Measurements from ENCODE around the gene AFP.

AFP gene

GRCh38 chr4:73468170-73468569, 32.1 kb downstream of the AFP start:
- no peak for DNase-seq

- DNase-seq = no peak
These were observed 34.7 kb downstream of the AFP start for GRCh38 chr4:73470728-73471127.

- DNase-seq = no peak
These were observed 41.2 kb downstream of the AFP start for GRCh38 chr4:73477176-73477575.

- no peak for DNase-seq
These were observed 43.3 kb downstream of the AFP start for GRCh38 chr4:73479323-73479722.

- no peak for DNase-seq
These were observed 45.3 kb downstream of the AFP start, which contains the start of gene AFM for GRCh38 chr4:73481358-73481757. Gene AFM (plus strand): TSS chr4:73481745. CDS start chr4:73481776, 31 bp downstream.

- no peak for DNase-seq
These were observed 49.1 kb downstream of the AFP start for GRCh38 chr4:73485085-73485484.

GRCh38 chr4:73485596-73485995, 49.6 kb downstream of the AFP start:
- no peak for DNase-seq

GRCh38 chr4:73486497-73486896, 50.5 kb downstream of the AFP start:
- no peak for DNase-seq

GRCh38 chr4:73487233-73487632, 51.2 kb downstream of the AFP start:
- no peak for DNase-seq

GRCh38 chr4:73499996-73500765, 64.2 kb downstream of the AFP start:
- no peak for DNase-seq

GRCh38 chr4:73501664-73502265, 65.7 kb downstream of the AFP start:
- no peak for DNase-seq

GRCh38 chr4:73505567-73505966, 69.5 kb downstream of the AFP start:
- DNase-seq = no peak
